Measurements from ENCODE around the gene GDF10.

GRCh38 chr10:47303866-47304265, 3.9 kb downstream of the GDF10 start:
- TF ChIP-seq CTCF (IDR thresholded peaks at IDR 0.05) (no peak), POLR2A (IDR thresholded peaks at IDR 0.05) (no peak)

Measured in vagina (tissue), 2 donors.